ENCODE data around the gene TLR6.

TLR6 gene

GRCh38 chr4:38856524-38857337, at the start of gene TLR6:
TSS of gene TLR6 (minus strand) at chr4:38856817. CDS start at chr4:38829473, 27,344 bp downstream.
- peak; percentile 96 for FAIRE-seq

GRCh38 chr4:38905652-38906385, 49.2 kb upstream of the TLR6 start:
- no peak for FAIRE-seq

GRCh38 chr4:38904682-38905081, 48.1 kb upstream of the TLR6 start:
- FAIRE-seq = peak; percentile 21

GRCh38 chr4:38904090-38904666, 47.6 kb upstream of the TLR6 start:
- peak; percentile 76 for FAIRE-seq

GRCh38 chr4:38902695-38903094, 46.1 kb upstream of the TLR6 start:
- FAIRE-seq = peak; percentile 99

- no peak for FAIRE-seq
Measured at GRCh38 chr4:38902221-38902620, 45.6 kb upstream of the TLR6 start.

- no peak for FAIRE-seq
Measured at GRCh38 chr4:38898245-38898644, 41.6 kb upstream of the TLR6 start.

GRCh38 chr4:38896940-38897339, 40.3 kb upstream of the TLR6 start:
- FAIRE-seq = no peak

- FAIRE-seq = no peak
Measured at GRCh38 chr4:38894322-38894982, 37.8 kb upstream of the TLR6 start.

GRCh38 chr4:38891051-38891983, 34.7 kb upstream of the TLR6 start:
- FAIRE-seq = no peak

GRCh38 chr4:38889143-38889542, 32.5 kb upstream of the TLR6 start:
- FAIRE-seq = no peak

GRCh38 chr4:38884254-38884653, 27.6 kb upstream of the TLR6 start:
- no peak for FAIRE-seq

- FAIRE-seq = no peak
Measured at GRCh38 chr4:38876636-38877035, 20.0 kb upstream of the TLR6 start.

- no peak for FAIRE-seq
Measured at GRCh38 chr4:38873290-38873944, 16.8 kb upstream of the TLR6 start.

- FAIRE-seq = no peak
Measured at GRCh38 chr4:38872620-38873019, 16.0 kb upstream of the TLR6 start.

GRCh38 chr4:38871593-38871992, 15.0 kb upstream of the TLR6 start:
- FAIRE-seq = no peak

GRCh38 chr4:38870098-38870808, 13.6 kb upstream of the TLR6 start:
- FAIRE-seq = no peak

- FAIRE-seq = no peak
Measured at GRCh38 chr4:38869511-38869910, 12.9 kb upstream of the TLR6 start.

GRCh38 chr4:38868059-38868960, 11.7 kb upstream of the TLR6 start:
- no peak for FAIRE-seq
